ENCODE data around the gene SEMA6A.
"Not testable (repeated sequence)": the region's sequence is repeated elsewhere in the genome, so short reads cannot be mapped to it uniquely, and the experiment has no call there.

The SEMA6A gene

GRCh38 chr5:116546743-116547124 is 27.9 kb downstream of the SEMA6A start:
- no peak for FAIRE-seq

GRCh38 chr5:116546033-116546742 is 28.4 kb downstream of the SEMA6A start:
- no peak for FAIRE-seq

DNA sequence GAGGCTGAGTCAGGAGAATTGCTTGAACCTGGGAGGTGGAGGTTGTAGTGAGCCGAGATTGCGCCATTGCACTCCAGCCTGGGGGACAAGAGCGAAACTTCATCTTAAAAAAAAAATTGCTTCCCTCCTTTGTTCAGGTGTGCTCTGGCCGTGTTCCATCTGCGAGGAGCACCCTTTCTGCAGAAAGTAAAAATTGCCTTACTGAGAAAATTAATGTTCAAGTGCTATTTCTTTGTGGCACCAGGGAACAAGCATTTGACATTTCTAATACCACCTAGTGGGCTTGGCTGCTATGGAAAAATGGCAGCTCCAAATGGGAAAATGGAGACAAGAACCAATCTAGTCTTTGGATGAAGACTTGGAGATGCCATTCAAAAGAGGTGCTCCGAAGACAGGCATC is 29.2 kb downstream of the SEMA6A start:
- not testable (repeated sequence) for FAIRE-seq

DNA sequence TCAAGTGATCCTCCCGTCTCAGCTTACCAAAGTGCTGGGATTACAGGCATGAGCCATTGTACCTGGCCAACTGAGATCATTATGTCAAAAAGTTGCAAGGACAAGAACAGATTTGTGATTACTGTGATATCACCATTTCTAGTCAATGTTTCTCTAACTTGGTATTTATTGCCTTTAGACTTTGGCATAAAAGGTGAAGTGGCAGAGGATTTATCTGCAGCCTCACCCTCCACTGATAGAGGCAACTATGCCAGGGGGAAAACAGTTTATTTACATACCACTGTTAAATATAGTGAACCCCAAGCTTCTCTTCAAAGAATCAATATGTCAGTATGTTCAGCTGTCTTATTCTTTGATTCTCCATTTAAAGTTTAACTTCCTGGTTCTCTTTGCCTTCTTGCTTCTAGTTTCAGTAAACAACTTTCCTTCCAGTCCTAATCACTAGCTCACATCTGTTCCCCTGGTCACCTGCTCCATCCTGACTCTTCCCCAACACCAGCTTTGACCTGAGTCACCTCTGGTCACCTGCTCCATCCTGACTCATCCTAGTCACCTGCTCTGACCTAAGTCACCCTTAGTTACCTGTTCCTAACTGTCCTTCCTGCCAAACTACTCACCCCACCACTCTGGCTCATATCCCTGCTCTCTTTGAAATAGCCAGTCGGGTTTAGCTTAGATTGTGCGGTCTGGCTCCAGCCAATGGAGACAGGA is 29.9 kb downstream of the SEMA6A start:
- no peak for FAIRE-seq

GRCh38 chr5:116543501-116543900 is 31.1 kb downstream of the SEMA6A start:
- FAIRE-seq: peak; percentile 26

GRCh38 chr5:116542619-116543018 is 32.0 kb downstream of the SEMA6A start:
- no peak for FAIRE-seq

DNA sequence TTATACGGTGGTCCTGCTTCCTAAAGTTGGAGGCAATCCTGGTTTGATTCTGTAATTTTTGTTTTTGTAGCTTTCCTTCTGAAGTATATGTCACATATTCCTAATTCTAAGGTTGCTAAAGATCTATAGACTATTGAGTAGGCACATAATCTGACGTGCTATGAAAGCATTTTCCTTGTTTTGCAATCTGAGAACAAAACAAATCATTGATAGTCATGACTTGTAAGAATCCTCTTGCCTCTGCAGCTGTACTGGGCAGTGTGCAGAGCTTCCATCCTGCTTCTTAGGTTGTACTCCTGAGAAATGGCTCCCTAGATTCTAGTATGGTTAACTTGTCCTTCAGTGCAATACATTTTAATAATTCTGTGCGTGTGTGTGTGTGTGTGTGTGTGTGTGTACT is 35.4 kb downstream of the SEMA6A start:
- no peak for FAIRE-seq

DNA sequence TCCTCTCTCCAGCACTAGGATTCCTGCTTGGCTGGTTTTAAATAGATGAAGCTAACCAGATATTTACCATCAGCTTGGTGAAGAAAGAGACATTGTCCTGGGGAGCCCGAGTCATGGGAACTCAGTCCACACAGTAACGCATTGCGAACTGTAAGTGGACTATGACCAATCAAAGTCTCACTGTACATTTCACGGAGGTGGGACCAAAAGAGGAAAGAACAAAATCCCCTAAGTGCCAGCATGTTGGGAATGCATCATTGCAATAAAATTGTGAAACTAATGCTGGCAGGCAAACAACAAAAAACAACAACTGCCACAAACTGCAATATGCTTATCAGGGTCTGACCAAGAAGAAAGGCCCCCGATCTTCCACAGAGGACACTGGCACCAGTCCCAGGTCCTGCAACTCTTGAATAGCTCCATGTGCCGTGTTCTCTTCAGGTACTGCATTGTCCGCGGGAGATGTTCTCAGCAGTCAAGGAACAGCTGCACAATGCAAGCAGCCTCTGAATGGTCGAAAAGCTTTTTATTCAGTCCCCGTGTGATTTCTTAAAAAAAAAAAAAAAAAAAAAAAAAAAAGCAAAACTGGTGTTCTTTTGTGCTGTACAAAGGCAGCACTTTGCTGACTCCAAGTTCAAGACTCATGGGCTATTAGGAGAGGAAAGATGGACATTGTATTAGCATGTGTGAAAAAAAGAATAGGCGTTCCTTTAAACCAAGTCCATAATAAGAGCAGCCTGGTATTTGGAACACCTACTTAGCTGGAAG is 38.1 kb downstream of the SEMA6A start:
- FAIRE-seq: no peak

DNA sequence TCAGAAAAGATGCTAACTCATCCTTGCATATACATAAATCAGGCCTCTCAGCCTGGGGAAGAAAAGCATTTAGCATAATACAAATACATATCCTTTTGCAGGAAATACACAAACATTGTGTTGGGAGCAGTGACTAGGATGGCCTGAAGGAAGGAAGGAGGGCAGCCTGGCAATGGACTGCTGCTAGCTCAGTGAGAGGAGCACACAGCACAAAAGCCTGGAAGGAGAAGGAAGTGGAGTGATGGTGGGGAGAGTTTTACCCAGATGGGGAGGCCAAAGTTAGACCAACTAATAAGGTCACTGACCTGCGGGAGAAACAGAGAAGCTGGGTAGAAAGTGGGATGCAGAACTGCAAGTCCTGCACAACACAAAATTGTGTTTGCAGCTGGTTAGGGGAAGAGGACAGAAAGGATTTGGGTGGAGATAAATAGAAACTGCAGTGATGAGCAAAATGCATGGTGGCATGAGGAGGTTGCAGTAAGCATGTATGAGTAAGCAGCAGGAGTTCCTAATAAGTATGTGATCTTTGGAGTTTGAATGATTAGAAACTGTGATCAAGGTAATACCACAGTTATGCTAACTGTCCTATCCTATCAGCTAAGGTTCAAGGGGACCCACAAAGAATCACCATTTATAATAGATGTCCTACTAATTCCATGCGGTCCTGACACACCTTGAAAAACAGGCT is 39.5 kb downstream of the SEMA6A start:
- no peak for FAIRE-seq

GRCh38 chr5:116532762-116533525 is 41.7 kb downstream of the SEMA6A start:
- peak; percentile 4 for FAIRE-seq

- no peak for FAIRE-seq
Observed at GRCh38 chr5:116531635-116532034, 43.0 kb downstream of the SEMA6A start.

- no peak for FAIRE-seq
Observed at GRCh38 chr5:116531117-116531516, 43.5 kb downstream of the SEMA6A start.

GRCh38 chr5:116530276-116530675 is 44.3 kb downstream of the SEMA6A start:
- no peak for FAIRE-seq

GRCh38 chr5:116529615-116530014 is 45.0 kb downstream of the SEMA6A start:
- no peak for FAIRE-seq

GRCh38 chr5:116528519-116529234 is 45.9 kb downstream of the SEMA6A start:
- no peak for FAIRE-seq

DNA sequence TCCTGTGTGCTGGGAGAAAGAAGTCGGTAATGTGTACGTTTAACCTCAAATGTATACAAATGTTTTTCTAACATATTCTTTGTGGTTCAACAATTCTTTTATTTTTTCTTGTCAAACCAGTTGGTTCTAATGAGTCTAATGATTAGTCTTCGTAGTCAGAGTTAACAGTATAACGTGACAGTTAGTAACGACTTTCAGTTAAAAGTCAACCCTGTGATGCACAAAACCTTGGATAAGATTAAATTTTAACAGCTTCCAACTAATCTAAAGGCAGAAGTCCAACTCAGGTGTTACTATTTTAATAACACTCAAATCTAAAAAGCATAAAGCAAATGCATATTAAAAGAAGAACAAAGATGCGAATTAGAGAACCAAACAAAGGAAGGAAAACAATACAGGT is 47.0 kb downstream of the SEMA6A start:
- no peak for FAIRE-seq

DNA sequence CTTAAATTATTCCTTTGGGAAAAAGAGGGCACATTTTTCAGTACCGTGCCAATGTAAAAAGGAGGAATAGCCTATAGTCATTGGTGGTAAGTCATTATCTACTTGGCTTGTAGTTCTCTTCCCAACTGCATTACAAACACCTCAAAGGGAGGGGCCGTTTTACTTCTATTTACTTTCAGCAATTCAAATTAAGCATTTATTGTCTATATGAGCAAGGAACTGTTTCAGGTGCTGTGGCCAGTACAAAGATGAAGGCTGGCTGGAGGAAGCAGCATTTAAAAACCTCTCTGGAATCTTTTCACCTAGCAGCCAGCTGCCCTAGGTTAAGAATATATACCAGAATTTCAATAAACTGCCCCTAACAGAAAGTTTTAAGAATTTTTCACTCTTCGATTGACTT is 48.9 kb downstream of the SEMA6A start:
- FAIRE-seq: no peak

DNA sequence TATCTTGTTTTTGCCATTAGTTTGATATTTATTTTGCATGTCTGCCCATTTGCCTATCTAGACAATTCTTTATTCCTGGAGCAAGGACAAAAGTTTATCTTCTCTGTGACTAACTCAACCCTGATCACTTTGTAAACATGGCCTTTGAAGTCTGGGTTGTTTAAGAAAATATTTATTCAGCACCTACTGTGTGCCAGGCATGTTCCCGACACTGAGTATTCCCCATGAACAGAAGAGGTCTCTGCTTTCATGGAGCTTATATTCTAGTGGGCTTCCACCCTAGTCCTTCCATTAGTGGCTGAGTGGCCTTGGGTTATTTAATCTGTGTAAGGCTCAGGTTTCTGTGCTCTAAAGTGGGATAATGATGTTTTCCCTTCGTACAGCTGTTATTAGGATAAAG is 49.7 kb downstream of the SEMA6A start:
- no peak for FAIRE-seq

- no peak for FAIRE-seq
Observed at GRCh38 chr5:116524051-116524904, 50.3 kb downstream of the SEMA6A start.

DNA sequence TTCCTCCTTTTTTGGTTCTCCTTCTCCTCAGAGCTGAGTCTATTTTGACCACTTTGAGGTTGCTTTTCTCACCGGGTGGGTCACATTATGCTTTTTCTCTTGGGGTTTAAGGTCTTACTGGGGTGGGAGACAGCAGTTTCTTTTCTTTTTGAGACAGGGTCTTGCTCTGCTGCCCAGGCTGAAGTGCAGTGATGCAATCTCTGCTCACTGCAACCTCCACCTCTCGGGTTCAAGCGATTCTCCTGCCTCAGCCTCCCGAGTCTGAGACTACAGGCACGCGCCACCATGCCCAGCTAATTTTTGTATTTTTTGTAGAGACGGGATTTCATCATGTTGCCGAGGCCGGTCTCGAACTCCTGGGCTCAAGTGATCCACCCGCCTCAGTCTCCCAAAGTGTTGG is 51.4 kb downstream of the SEMA6A start:
- not testable (repeated sequence) for FAIRE-seq

All from endometrium (tissue), 2 donors.